WTC11 (cell line): Measurements from ENCODE around the gene IFITM5. TPM values are rescaled to one million over a fixed set of nuclear protein-coding genes. Genes with fewer than 3 reads are reported as not detected.

Experiments
- ATAC-seq: fragments of 200-7000 bp; cut with Tn5 transposase; 2 replicates; pipeline ENCODE4 v1.10.0; 2021; ENCODE audit warnings: mild to moderate bottlenecking, moderate library complexity
- CTCF ChIA-PET: fragments of 300-600 bp; sonication (Branson Sonifier 250); formaldehyde crosslinking; loops from one replicate; lab custom pipeline; 2021; ENCODE audit warnings: antibody characterized with exemption; lab: Charles Lee
- POLR2A ChIA-PET: fragments of 350-600 bp; sonication (Branson Sonifier 250); formaldehyde crosslinking; loops from one replicate; lab custom pipeline; 2021; ENCODE audit warnings: antibody characterized with exemption; lab: Charles Lee
- DNase-seq: peaks from one replicate; pipeline ENCODE4 v3.0.0; 2021; ENCODE audit warnings: low spot score
- H3K27ac Mint-ChIP-seq: 2 replicates; pipeline ENCODE4 v1.8.0; 2021; ENCODE audit warnings: mixed read lengths
- H3K27me3 Mint-ChIP-seq: 2 replicates; pipeline ENCODE4 v1.8.0; 2021; ENCODE audit warnings: low read depth, mild to moderate bottlenecking, moderate library complexity, mixed read lengths
- H3K36me3 Mint-ChIP-seq: 2 replicates; pipeline ENCODE4 v1.8.0; 2021; ENCODE audit warnings: mixed read lengths
- H3K4me1 Mint-ChIP-seq: 2 replicates; pipeline ENCODE4 v1.8.0; 2022; ENCODE audit warnings: mixed read lengths
- H3K4me3 Mint-ChIP-seq: 2 replicates; pipeline ENCODE4 v1.8.0; 2021; ENCODE audit warnings: mild to moderate bottlenecking, moderate library complexity, mixed read lengths
- H3K9me3 Mint-ChIP-seq: 2 replicates; pipeline ENCODE4 v1.8.0; 2021; ENCODE audit warnings: mixed read lengths
- AFF4 ChIP-seq: sonication (generic); formaldehyde crosslinking; IDR thresholded peaks from 2 replicates; pipeline ENCODE4 v1.8.1; 2023; ENCODE audit warnings: mild to moderate bottlenecking, missing genetic modification reagents, borderline replicate concordance
- ETV6 ChIP-seq: sonication (generic); formaldehyde crosslinking; IDR thresholded peaks from 2 replicates; pipeline ENCODE4 v1.8.1; 2022; ENCODE audit warnings: mild to moderate bottlenecking, missing genetic modification reagents
- GABPB1 ChIP-seq: sonication (generic); formaldehyde crosslinking; IDR thresholded peaks from 2 replicates; pipeline ENCODE4 v1.8.1; 2023; ENCODE audit warnings: mild to moderate bottlenecking, missing genetic modification reagents
- GTF2I ChIP-seq: fragments of 250-450 bp; sonication (Bioruptor Pico); conservative IDR thresholded peaks from 2 replicates; pipeline ENCODE4 v1.4.0; 2021; ENCODE audit warnings: mild to moderate bottlenecking
- KAT7 ChIP-seq: sonication (generic); formaldehyde crosslinking; IDR thresholded peaks from 2 replicates; pipeline ENCODE4 v1.8.1; 2023; ENCODE audit warnings: missing genetic modification reagents, mild to moderate bottlenecking, borderline replicate concordance
- MLX ChIP-seq: sonication (generic); formaldehyde crosslinking; IDR thresholded peaks from 2 replicates; pipeline ENCODE4 v1.8.1; 2023; ENCODE audit warnings: mild to moderate bottlenecking, missing genetic modification reagents, moderate library complexity
- RELA ChIP-seq: sonication (generic); formaldehyde crosslinking; IDR thresholded peaks from 2 replicates; pipeline ENCODE4 v1.8.1; 2022; ENCODE audit warnings: missing genetic modification reagents, mild to moderate bottlenecking, borderline replicate concordance
- SMAD3 ChIP-seq: sonication (generic); formaldehyde crosslinking; IDR thresholded peaks from 2 replicates; pipeline ENCODE4 v1.8.0; 2022; ENCODE audit warnings: missing genetic modification reagents, mild to moderate bottlenecking, borderline replicate concordance
- SOX15 ChIP-seq: fragments of 250-450 bp; sonication (Bioruptor Pico); IDR thresholded peaks from 2 replicates; pipeline ENCODE4 v1.9.0; 2021; ENCODE audit warnings: mild to moderate bottlenecking
- STAT6 ChIP-seq: sonication (generic); formaldehyde crosslinking; conservative IDR thresholded peaks from 2 replicates; pipeline ENCODE4 v1.8.1; 2023; ENCODE audit warnings: mild to moderate bottlenecking, low read depth, missing genetic modification reagents, moderate library complexity
- TEAD1 ChIP-seq: sonication (generic); formaldehyde crosslinking; IDR thresholded peaks from 2 replicates; pipeline ENCODE4 v1.8.0; 2022; ENCODE audit warnings: mild to moderate bottlenecking, missing genetic modification reagents
- ZNF263 ChIP-seq: sonication (generic); formaldehyde crosslinking; IDR thresholded peaks from 2 replicates; pipeline ENCODE4 v1.8.1; 2022; ENCODE audit warnings: low read depth, mild to moderate bottlenecking, moderate library complexity, missing genetic modification reagents
- total RNA-seq: library from RNA; stranded (reverse); gene quantifications from 3 replicates; pipeline ENCODE4 v1.2.3, GENCODE V29; 2021
- TF ChIP-seq, protein P1 (sequence below): fragments of 250-450 bp; sonication (Bioruptor Pico); IDR thresholded peaks from 2 replicates; pipeline ENCODE4 v1.9.0; 2021; ENCODE audit warnings: moderate library complexity, mild to moderate bottlenecking, inconsistent platforms, borderline replicate concordance
- TF ChIP-seq, protein P2 (sequence below): sonication (generic); formaldehyde crosslinking; IDR thresholded peaks from 2 replicates; pipeline ENCODE4 v1.8.1; 2023; ENCODE audit warnings: mild to moderate bottlenecking, moderate library complexity, missing genetic modification reagents
- TF ChIP-seq, protein P3 (sequence below): sonication (generic); formaldehyde crosslinking; IDR thresholded peaks from 2 replicates; pipeline ENCODE4 v1.8.0; 2022; ENCODE audit warnings: mild to moderate bottlenecking, missing genetic modification reagents

The IFITM5 gene
- total RNA-seq, 1 experiment from 2014 or later = not detected

GRCh38 chr11:326842-327580, 27.7 kb upstream of the IFITM5 start:
- DNase-seq (no peak), ATAC-seq (no peak)
- no peak overlapping the region for H3K4me3 Mint-ChIP-seq
- ChIA-PET POLR2A (interaction anchor here (0.6 kb wide), 1 partner anchor 46 kb away, joined by 3 read pairs; no protein-coding TSS in a partner anchor), CTCF (interaction anchor here (1.2 to 1.4 kb wide), 2 partner anchors 27 to 76 kb away, joined by 3 to 5 read pairs; no protein-coding TSS in a partner anchor)
- H3K4me1 Mint-ChIP-seq = peaks cover 41% of the 10 kb centered on the region
- no peak overlapping the region; the same call in 1 of the 2 replicates for H3K27ac Mint-ChIP-seq
- TF ChIP-seq RELA = no peak
- peak; percentile 37; the same call in 1 of the 2 replicates for TF ChIP-seq ZNF263 (CRISPR knock-in tag)
- peaks cover 16% of the 10 kb centered on the region for H3K9me3 Mint-ChIP-seq
- H3K36me3 Mint-ChIP-seq = peaks cover 16% of the 10 kb centered on the region
- no peaks in the 10 kb centered on the region for H3K27me3 Mint-ChIP-seq

GRCh38 chr11:326592-326841, 27.2 kb upstream of the IFITM5 start:
- Mint-ChIP-seq H3K27ac (no peak overlapping the region; the same call in 1 of the 2 replicates), H3K27me3 (no peaks in the 10 kb centered on the region)
- DNase-seq = no peak

More at GRCh38 chr11:326592-326841, 27.2 kb upstream of the IFITM5 start:
- CTCF ChIA-PET = no interaction called here
- TF ChIP-seq TEAD1 (no peak), SOX15 (CRISPR knock-in tag) (no peak), AFF4 (no peak), SMAD3 (no peak), RELA (no peak), GTF2I (CRISPR knock-in tag) (no peak), MLX (CRISPR knock-in tag) (no peak), KAT7 (no peak), ETV6 (CRISPR knock-in tag) (no peak), GABPB1 (no peak), STAT6 (CRISPR knock-in tag) (no peak)
- TF ChIP-seq, protein P1, sequence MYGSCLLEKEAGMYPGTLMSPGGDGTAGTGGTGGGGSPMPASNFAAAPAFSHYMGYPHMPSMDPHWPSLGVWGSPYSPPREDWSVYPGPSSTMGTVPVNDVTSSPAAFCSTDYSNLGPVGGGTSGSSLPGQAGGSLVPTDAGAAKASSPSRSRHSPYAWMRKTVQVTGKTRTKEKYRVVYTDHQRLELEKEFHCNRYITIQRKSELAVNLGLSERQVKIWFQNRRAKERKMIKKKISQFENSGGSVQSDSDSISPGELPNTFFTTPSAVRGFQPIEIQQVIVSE = no peak
- TF ChIP-seq, protein P2, sequence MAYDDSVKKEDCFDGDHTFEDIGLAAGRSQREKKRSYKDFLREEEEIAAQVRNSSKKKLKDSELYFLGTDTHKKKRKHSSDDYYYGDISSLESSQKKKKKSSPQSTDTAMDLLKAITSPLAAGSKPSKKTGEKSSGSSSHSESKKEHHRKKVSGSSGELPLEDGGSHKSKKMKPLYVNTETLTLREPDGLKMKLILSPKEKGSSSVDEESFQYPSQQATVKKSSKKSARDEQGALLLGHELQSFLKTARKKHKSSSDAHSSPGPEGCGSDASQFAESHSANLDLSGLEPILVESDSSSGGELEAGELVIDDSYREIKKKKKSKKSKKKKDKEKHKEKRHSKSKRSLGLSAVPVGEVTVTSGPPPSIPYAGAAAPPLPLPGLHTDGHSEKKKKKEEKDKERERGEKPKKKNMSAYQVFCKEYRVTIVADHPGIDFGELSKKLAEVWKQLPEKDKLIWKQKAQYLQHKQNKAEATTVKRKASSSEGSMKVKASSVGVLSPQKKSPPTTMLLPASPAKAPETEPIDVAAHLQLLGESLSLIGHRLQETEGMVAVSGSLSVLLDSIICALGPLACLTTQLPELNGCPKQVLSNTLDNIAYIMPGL = no peak
- TF ChIP-seq, protein P3, sequence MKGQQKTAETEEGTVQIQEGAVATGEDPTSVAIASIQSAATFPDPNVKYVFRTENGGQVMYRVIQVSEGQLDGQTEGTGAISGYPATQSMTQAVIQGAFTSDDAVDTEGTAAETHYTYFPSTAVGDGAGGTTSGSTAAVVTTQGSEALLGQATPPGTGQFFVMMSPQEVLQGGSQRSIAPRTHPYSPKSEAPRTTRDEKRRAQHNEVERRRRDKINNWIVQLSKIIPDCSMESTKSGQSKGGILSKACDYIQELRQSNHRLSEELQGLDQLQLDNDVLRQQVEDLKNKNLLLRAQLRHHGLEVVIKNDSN (CRISPR knock-in tag) = no peak
- TF ChIP-seq, all 79 proteins: peak for 0
- peaks cover 11% of the 10 kb centered on the region for H3K36me3 Mint-ChIP-seq
- H3K4me1 Mint-ChIP-seq = peaks cover 41% of the 10 kb centered on the region
- ATAC-seq = no peak
- POLR2A ChIA-PET = interaction anchor here (0.6 kb wide), 1 partner anchor 46 kb away, joined by 3 read pairs; no protein-coding TSS in a partner anchor
- peaks cover 12% of the 10 kb centered on the region for H3K9me3 Mint-ChIP-seq
- H3K4me3 Mint-ChIP-seq = no peak overlapping the region
